Embryonic facial prominence (tissue), 1 donor: ENCODE data around the gene NDUFS5.
"Not testable (repeated sequence)": the region's sequence is repeated elsewhere in the genome, so short reads cannot be mapped to it uniquely, and the experiment has no call there.

Source experiments
- DNase-seq: peaks from one replicate; pipeline ENCODE4 v3.0.0-alpha.2; 2016; ENCODE audit errors: extremely low spot score

The NDUFS5 gene

GRCh38 chr1:39026051-39026865 lies at the start of gene NDUFS5:
Gene NDUFS5 (plus strand): TSS chr1:39026350. CDS start chr1:39028725, 2,375 bp downstream.
- peak; percentile 90 for DNase-seq

GRCh38 chr1:38977399-38978244 lies 48.5 kb upstream of the NDUFS5 start:
- DNase-seq, result not testable (repeated sequence)

- not testable (repeated sequence) for DNase-seq
Measured at GRCh38 chr1:38978245-38978542, 48.0 kb upstream of the NDUFS5 start.

GRCh38 chr1:38979380-38979779 lies 46.8 kb upstream of the NDUFS5 start:
- not testable (repeated sequence) for DNase-seq

GRCh38 chr1:38989979-38990378 lies 36.2 kb upstream of the NDUFS5 start:
- DNase-seq, result no peak

GRCh38 chr1:38990386-38990737 lies 35.8 kb upstream of the NDUFS5 start:
- DNase-seq, result no peak

- peak; percentile 91 for DNase-seq
Measured at GRCh38 chr1:38990738-38991637, 35.2 kb upstream of the NDUFS5 start, which contains the start of gene AKIRIN1. Gene AKIRIN1 (plus strand): TSS chr1:38991276. CDS start chr1:38991381, 105 bp downstream.

- DNase-seq, result no peak
Measured at GRCh38 chr1:38991638-38992411, 34.3 kb upstream of the NDUFS5 start.

- DNase-seq, result no peak
Measured at GRCh38 chr1:38992412-38993111, 33.6 kb upstream of the NDUFS5 start.

- no peak for DNase-seq
Measured at GRCh38 chr1:38994196-38994595, 32.0 kb upstream of the NDUFS5 start.

GRCh38 chr1:38997034-38997900 lies 28.9 kb upstream of the NDUFS5 start:
- DNase-seq, result no peak

GRCh38 chr1:38997901-38998190 lies 28.3 kb upstream of the NDUFS5 start:
- DNase-seq, result no peak

GRCh38 chr1:39001516-39002421 lies 24.4 kb upstream of the NDUFS5 start:
- DNase-seq, result no peak

GRCh38 chr1:39003281-39003680 lies 22.9 kb upstream of the NDUFS5 start:
- DNase-seq, result no peak

GRCh38 chr1:39003794-39004193 lies 22.4 kb upstream of the NDUFS5 start:
- DNase-seq, result no peak

GRCh38 chr1:39006287-39006686 lies 19.9 kb upstream of the NDUFS5 start:
- DNase-seq, result no peak

- no peak for DNase-seq
Measured at GRCh38 chr1:39006726-39007645, 19.2 kb upstream of the NDUFS5 start.

GRCh38 chr1:39014956-39015355 lies 11.2 kb upstream of the NDUFS5 start:
- DNase-seq, result not testable (repeated sequence)
